Activated gamma-delta T cell treated with Interleukin-2 at 50 U/mL for 16 hours (primary cell): ENCODE measurements around the gene MARCHF9.
A peak's percentile ranks its signal among the peaks of the same experiment; 100 is the strongest.

ENCODE experiments used
- DNase-seq: peaks from one replicate; pipeline ENCODE4 v3.0.0-alpha.2; 2020

MARCHF9 gene

GRCh38 chr12:57756406-57757341, 1.8 kb downstream of the MARCHF9 start:
- peak; percentile 69 for DNase-seq

GRCh38 chr12:57757771-57758170, 2.9 kb downstream of the MARCHF9 start:
- DNase-seq: no peak

- no peak for DNase-seq
Measured at GRCh38 chr12:57758552-57759359, 3.9 kb downstream of the MARCHF9 start.

- peak; percentile 38 for DNase-seq
Measured at GRCh38 chr12:57759360-57759980, 4.6 kb downstream of the MARCHF9 start.

GRCh38 chr12:57760347-57760982, 5.6 kb downstream of the MARCHF9 start:
- DNase-seq: no peak

GRCh38 chr12:57761391-57761998, 6.6 kb downstream of the MARCHF9 start:
- DNase-seq: no peak

GRCh38 chr12:57762463-57762862, 7.6 kb downstream of the MARCHF9 start:
- no peak for DNase-seq

GRCh38 chr12:57763881-57764661, 9.2 kb downstream of the MARCHF9 start:
- DNase-seq: no peak

GRCh38 chr12:57764662-57765002, 9.7 kb downstream of the MARCHF9 start:
- no peak for DNase-seq

GRCh38 chr12:57765003-57765697, 10.2 kb downstream of the MARCHF9 start:
- peak; percentile 48 for DNase-seq

- no peak for DNase-seq
Measured at GRCh38 chr12:57765698-57766463, 11.0 kb downstream of the MARCHF9 start.

GRCh38 chr12:57766464-57767304, 11.8 kb downstream of the MARCHF9 start, which contains the start of gene CYP27B1:
Gene CYP27B1, minus strand, starts transcription at chr12:57767078. Its CDS starts 37 bp downstream, at chr12:57767041.
- no peak for DNase-seq

- DNase-seq: no peak
Measured at GRCh38 chr12:57767305-57767698, 12.4 kb downstream of the MARCHF9 start.

GRCh38 chr12:57767876-57768275, 13.0 kb downstream of the MARCHF9 start:
- DNase-seq: no peak

GRCh38 chr12:57769594-57769993, 14.7 kb downstream of the MARCHF9 start:
- no peak for DNase-seq

GRCh38 chr12:57770734-57771133, 15.8 kb downstream of the MARCHF9 start:
- no peak for DNase-seq

GRCh38 chr12:57771236-57771872, 16.5 kb downstream of the MARCHF9 start:
- DNase-seq: peak; percentile 62

- peak; percentile 80 for DNase-seq
Measured at GRCh38 chr12:57771873-57772428, 17.0 kb downstream of the MARCHF9 start, which contains the start of gene METTL1. Gene METTL1, minus strand, starts transcription at chr12:57772105. Its CDS starts 22 bp downstream, at chr12:57772083.
